Cardiac septum (tissue), 1 donor: ENCODE data around the gene SHC3. TPM values are rescaled to one million over a fixed set of nuclear protein-coding genes. Genes with fewer than 3 reads are reported as not detected.

Experiments
- DNase-seq: peaks from one replicate; pipeline ENCODE4 v3.0.0-alpha.2; 2020; ENCODE audit warnings: low spot score
- intact Hi-C: fragments of 100-400 bp; cut with DNase I; formaldehyde crosslinking; loops from one replicate; pipeline ENCODE4 v1.14.0; 2022
- total RNA-seq: library from RNA; stranded (reverse); fragmentation: NEBNext Ultra II Directional; extraction: Animal tissue kit (Norgen Biotek cat#: 25700); gene quantifications from one replicate; pipeline ENCODE4 v1.2.1, GENCODE V29; 2021
- donor health status: DM: no; HTN: no; CAD: no.

Gene SHC3
- total RNA-seq, 1 donor from 2014 or later: 0.16 TPM

- intact Hi-C loops: no loop called here
- DNase-seq: no peak
Observed at GRCh38 chr9:89073397-89073796, 105.2 kb downstream of the SHC3 start.

- intact Hi-C loops: no loop called here
- DNase-seq: no peak
Observed at GRCh38 chr9:89071591-89071990, 107.0 kb downstream of the SHC3 start.

- intact Hi-C loops: no loop called here
- no peak for DNase-seq
Observed at GRCh38 chr9:89066835-89067234, 111.8 kb downstream of the SHC3 start.

- no peak for DNase-seq
- intact Hi-C loops: no loop called here
Observed at GRCh38 chr9:89065921-89066320, 112.7 kb downstream of the SHC3 start.

DNA sequence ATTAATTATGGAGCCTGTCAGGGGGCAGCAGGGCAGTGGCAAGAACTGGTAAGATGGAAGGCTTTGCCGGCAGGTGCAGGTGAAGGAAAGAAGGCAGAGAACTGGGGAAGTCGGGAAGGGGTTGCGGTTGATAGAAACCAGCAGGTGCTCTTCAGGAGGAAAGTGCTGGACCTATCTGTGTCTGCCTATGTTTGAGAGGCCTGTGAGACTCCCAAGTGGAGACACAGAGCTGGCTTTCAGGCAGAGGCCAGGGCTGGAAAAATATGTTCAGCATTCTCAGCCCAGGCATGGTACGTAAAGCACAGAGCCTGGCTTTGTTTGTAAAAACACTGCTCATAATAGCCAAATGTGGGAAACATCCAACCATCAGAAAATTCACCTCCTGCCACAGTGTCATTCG lies 117.8 kb downstream of the SHC3 start:
- intact Hi-C loops: no loop called here
- no peak for DNase-seq

DNA sequence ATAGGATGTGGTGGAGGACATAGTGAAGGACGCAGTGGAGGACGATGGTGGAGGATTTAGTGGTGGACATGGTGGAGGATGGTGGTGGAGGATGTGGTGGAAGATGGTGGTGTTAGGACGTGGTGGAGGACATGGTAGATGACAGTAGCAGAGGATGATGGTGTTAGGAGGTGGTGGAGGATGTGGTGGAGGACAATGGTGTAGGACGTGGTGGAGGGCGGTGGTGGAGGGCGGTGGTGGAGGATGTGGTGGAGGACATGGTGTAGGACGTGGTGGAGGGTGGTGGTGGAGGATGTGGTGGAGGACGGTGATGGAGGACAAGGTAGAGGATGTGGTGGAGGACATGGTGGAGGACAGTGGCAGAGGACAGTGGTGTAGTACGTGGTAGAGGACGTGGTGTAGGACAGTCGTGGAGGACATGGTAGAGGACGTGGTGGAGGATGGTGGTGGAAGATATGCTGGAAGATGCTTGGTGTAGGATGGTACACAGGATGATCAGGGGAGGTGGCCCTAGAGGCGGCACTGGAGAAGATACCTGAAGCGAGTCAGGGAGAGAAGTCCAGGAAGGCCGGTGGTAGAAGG lies 118.6 kb downstream of the SHC3 start:
- no peak for DNase-seq
- intact Hi-C loops: no loop called here

DNA sequence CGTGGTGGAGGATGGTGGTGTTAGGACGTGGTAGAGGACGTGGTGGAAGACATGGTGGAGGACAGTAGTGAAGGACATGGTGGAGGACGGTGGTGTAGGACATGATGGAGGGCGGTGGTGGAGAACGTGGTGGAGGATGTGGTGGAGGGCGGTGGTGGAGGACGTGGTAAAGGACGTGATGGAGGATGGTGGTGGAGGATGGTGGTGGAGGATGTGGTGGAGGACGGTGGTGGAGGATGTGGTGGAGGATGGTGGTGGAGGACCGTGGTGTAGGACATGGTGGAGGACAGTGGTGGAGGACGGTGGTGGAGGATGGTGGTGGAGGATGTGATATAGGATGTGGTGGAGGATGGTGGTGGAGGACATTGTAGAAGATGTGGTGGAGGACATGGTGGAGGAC lies 119.7 kb downstream of the SHC3 start:
- intact Hi-C loops: no loop called here

GRCh38 chr9:89054865-89055495 lies 123.6 kb downstream of the SHC3 start:
- no peak for DNase-seq
- intact Hi-C loops: no loop called here

More for the DNA sequence above, 119.7 kb downstream of the SHC3 start:
- DNase-seq: no peak

DNA sequence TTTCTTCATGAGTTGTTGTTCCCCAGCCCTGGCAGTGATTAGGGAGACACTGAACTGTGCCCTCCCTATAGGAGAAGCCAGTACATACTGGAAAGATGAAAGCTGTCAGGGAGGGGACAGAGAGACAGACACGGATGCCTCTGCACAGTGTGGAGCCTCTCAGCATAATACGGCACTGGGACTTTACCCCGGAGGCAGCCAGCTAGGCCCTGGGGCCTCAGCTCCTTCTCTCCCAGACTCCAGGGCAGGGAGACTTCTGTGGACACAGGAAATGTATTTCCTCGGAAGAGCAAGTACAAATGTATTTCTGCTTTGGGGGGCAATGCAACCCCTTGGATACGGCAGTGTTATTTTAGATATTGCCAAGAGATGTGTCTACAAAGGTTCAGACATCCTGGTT lies 125.3 kb downstream of the SHC3 start:
- intact Hi-C loops: no loop called here
- no peak for DNase-seq

DNA sequence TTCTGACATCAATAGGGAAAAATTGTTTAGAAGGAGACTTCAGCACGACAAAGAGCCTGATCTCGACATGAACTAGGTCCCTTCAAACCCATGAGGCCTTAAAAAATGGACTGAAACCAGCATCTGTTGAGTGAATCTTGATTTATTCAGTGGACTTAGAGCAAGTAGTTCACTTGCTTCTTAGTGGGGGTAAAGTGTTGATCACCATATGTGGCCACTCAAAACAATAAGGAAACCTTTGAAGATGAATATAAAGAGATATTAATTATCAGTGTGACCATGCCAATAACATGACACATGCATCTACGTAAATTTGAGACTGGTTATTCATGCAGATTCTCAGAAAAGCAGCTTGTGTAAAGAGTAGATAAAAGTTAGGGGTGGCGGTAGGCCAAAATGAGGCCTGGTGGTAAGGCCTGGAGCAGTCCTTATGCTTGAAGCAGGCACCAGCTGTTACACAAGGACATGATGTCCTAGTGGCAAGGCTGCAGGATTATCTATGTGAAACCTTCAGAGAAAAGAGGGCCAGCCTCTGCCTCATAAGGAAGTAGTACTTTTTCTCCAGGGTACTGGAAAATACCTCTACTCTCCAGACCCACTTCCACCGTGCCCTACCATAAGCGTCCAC lies 126.0 kb downstream of the SHC3 start:
- intact Hi-C loops: no loop called here
- DNase-seq: no peak

DNA sequence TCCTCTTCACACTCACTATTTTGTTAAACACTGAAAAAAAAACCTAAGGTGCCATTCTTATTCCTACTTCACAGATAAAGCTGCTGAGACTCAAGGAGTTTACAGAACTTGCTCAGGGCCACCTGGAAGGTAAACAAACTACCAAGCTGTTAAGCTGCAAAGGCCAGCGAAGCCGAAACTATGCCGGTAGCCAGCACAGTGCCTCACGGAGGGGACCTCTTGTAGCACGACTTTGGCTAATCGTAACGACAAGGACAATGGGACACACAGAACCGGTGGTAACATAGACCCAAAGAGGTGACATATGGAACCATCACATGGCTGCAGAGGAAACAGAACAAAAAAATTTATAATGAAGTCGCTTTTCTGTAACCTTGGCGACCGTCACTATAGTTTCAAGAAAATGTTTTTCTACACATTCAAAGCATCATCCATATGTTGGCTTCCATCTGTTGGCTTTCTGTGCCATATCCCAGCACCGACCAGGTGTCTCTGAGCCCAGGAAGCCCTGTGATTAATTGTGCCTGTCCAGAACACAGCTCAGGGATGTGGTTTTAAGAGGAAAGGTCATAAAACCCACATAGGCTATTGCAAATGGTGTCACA lies 127.1 kb downstream of the SHC3 start:
- DNase-seq: no peak

GRCh38 chr9:89049646-89050045 lies 129.0 kb downstream of the SHC3 start:
- intact Hi-C loops: no loop called here
- no peak for DNase-seq

More for the DNA sequence above, 127.1 kb downstream of the SHC3 start:
- intact Hi-C loops: no loop called here

GRCh38 chr9:89048616-89049015 lies 130.0 kb downstream of the SHC3 start:
- no peak for DNase-seq
- intact Hi-C loops: no loop called here

GRCh38 chr9:89047667-89048066 lies 131.0 kb downstream of the SHC3 start:
- DNase-seq: no peak
- intact Hi-C loops: no loop called here

- intact Hi-C loops: no loop called here
- no peak for DNase-seq
Observed at GRCh38 chr9:89046832-89047231, 131.8 kb downstream of the SHC3 start.

DNA sequence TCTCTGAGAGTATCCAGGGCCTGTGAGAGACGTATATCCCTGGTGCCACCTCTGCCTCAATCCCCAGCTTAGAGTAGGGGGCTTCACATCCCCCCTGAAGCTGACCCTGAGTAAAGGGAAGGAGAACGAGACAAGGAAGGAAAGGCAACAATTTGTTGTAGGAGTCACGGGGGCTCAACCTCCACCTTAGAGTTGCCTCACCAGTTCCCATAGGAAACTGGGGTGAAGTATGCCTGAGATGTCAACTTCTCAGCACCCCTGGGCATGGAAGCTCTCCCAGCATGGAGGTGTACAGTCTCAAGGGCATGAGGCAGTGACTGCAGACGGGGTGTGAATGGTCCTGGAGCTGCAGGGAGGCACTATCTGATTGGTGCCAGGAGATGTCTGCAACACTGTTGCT lies 133.7 kb downstream of the SHC3 start:
- intact Hi-C loops: no loop called here
- DNase-seq: no peak

- no peak for DNase-seq
- intact Hi-C loops: no loop called here
Observed at GRCh38 chr9:89044104-89044503, 134.5 kb downstream of the SHC3 start.

DNA sequence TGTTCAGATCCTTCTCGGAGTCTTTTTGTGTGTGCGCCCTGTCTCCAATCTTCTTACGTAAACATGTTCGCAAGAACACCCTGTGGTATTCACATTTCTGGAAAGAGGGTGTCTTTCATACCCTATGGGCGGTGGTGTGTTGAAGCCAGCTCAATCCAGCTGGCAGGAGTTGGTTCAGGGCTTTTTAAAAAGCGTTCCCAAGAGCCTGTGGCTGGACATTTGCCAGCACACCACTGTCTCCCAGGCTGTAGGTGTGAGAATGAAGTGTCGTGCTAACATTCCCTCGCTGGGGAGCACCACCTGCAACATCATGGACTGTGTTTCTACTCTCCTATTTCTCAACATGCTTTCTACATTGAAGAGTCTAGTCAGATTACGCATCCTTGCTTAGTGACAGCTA lies 135.6 kb downstream of the SHC3 start:
- intact Hi-C loops: no loop called here
- DNase-seq: no peak

GRCh38 chr9:89039664-89040063 lies 139.0 kb downstream of the SHC3 start:
- DNase-seq: no peak
- intact Hi-C loops: no loop called here

- no peak for DNase-seq
- intact Hi-C loops: no loop called here
Observed at GRCh38 chr9:89039104-89039465, 139.5 kb downstream of the SHC3 start.
